HG03060 (cell line): ENCODE results near the gene RTN4R.
A peak's percentile ranks its signal among the peaks of the same experiment; 100 is the strongest.

Source experiments
- ATAC-seq: cut with Tn5 transposase; IDR thresholded peaks from one replicate; pipeline ENCODE4 v1.9.1; 2021; ENCODE audit warnings: low read depth, moderate number of reproducible peaks; ENCODE audit not compliant: unreplicated experiment

RTN4R gene

DNA sequence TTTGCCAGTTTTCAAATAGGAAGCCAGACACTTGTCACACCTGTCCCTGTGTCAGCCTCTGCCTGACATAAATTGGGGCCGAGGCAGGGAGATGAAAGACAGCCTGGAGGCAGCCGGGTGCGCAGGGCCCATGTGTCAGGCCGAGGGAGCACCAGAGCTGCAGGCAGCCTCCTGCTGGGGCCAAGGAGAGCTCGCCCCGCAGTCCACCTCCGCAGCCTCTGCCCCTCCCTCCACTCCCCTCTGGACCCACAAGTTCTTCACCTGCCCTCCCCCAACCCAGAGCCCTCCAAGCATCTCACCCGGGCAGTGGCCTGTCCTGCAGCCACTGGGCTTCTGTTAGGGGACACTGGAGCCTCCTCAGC, 8.8 kb downstream of the RTN4R start:
- no peak for ATAC-seq

DNA sequence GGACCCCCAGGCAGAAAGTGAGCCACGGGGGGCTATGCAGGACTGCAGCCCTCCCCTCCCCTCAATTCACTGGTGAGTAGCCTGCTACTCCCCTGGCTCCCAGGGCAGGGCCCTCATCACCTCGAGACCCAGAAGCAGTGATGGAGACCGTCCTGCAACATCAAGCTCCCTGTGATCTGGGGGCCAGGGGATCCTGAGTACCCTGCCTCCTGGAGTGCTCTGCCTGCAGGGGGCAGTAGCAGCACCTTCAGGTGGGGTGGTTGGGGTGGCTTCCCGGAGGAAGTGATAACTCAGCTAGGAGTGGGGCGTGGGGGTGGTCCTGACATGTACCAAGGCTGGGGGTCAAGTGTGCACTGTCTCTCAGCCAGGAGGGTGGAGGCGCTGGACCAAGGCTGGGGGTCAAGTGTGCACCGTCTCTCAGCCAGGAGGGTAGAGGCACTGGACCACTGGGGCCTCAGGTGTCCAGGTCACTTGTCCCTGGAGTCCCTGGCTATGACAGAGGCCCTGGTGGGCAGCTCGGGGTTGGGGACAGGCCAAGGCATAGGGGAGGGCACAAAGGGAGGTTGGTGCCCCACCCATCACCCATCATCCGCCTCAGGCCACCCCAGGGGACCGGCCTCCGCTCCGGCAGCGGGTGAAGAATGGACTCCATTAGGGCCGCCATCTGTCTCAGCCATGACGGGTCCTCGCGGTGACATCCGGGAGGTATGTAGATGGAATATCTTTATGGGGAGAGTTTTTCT, 9.4 kb downstream of the RTN4R start:
- ATAC-seq, result no peak

DNA sequence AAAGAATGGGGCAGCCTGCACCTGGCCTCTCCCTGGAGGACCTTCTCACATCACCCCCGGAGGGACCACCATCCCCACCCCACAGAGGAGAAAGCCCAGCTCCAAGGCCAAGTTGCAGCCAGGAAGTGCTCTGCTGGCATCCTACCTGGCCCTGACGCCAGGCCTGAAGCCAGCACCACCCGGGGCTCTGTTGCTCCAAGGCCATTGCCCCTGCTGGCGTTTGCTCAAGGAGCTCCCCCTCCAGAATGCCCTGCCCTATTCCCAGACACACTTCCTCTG, 10.2 kb downstream of the RTN4R start:
- ATAC-seq, result no peak

DNA sequence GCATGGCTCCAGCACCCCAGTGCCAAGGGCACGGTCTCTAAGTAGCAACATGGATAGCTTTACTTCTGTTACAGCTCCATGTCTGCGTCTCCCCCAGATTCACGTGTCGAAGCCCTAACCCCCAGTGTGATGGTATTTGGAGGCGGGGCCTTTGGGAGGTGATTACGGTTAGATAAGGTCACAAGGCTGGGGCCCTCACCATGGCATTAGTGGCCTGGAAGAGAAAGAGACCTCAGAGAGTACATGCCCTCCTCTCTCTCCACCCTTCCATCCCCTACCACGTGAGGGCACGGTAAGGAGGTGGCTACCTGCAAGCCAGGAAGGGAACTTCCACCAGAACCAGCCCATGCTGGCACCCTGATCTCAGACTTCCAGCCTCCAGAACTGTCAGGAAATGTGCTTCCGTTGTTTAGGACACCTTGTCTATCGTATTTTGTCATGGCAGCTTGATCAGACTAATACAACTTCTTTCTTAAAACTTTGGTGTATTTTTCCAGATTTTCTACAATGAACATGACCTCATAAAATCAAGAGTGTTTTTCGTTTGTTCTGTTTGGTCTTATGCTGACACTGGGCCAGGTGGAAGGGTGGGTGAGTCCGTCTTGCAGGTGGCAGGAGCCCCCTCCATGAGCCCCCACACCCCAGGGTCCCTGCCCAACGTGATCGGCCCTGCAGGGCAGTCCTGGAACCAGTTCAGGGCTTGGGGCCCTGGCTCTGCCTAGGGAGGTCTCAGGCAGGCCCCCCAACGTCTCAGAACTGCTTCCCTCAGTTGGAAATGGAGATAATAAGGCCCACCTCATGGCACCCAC, 10.7 kb downstream of the RTN4R start:
- ATAC-seq, result no peak

DNA sequence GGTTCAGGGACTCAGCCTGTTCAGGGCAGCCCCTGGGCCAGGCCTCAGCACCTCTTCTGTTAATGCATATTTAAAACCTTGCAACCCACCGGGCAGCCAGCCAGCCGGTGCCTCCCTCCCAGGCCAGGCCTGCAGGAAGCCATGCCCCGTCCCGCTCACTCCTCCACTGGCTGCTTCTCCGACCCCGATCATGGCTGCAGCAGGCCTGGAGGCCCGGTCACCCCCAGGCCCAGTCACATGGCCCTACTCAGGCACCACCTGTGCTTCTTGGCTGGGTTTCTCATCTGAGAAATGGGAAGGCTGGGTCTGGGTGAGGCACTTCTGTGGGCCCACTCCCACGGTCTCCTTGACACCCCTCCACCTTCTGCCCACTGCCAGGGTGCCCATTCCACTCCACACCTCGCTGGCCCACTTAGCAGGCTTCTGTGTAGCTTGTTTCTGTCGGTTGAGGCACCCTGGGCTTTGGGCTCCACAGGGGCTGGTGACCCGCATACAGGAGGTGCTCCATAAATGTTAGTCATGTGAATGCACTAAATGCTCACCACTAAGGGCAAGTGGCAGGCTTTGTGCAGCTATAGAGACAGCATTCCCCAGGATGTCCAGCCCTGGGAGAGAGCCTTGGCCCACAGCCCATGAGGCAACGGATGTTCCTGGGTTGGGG, 11.4 kb downstream of the RTN4R start:
- ATAC-seq, result no peak

DNA sequence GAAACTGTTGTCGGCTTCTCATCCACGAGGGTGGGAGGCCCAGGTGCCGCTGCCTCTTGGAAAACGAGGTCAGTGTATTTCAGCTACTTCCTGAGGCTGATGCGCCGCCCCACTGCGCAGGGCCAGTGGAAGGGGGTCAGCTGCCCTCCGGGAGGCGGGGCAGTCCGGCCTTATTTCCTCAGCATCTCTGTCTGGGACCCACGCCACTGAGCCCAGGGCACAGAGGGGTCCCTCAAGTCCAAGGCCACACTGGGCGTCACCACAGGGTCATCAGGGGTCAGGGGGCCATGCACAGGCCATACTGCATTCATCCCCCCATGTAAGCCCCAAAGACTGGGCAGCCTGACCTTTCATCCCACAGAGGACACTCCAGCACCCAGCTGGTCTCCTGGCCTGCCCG, 12.1 kb downstream of the RTN4R start:
- ATAC-seq, result no peak

DNA sequence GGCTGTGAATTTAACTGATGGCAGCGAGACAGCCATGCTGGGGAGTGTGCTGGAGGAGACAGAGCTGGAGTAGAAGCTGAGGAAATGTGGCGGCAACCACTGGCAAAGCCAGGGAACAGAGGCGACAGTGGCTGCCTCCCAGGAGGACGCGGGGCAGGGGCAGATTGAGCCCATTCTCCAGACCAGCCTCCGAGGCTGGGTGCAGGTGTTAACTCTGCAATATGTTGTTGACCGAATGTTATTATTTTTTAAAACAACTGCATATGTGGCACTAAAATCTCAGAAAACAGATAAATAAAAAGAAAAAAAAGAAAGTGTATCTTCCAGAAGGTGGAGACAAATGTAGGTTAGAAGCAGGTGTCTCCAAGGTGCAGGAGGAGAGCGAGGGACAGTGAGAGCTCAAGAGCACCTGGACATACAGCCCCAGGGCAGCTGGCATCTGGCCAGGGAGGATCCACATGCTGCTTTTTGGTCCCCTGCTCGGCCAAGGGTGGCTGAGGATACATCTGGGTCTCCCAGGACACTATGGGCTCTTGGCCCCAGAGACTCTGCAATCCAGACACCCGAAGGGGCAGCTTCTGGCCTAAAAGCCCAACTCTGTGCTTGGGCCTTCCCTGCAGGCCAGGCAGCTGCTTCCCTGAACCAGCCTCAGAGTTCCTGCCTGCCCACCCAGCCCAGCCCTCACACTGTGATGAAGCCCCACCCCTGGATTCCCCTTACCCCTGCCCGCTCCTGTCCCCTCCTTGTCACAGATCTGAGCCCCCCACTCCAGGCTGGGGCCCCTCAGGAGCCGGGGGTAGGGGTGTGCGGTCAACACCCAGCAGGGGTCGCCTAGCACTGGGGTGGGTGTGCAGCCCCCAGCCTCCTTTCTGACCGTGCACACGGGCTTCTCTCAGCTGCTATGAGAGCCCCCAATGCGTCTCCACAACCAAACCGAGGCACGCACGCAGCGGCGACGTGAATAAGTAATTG, 12.9 kb downstream of the RTN4R start:
- ATAC-seq, result no peak

DNA sequence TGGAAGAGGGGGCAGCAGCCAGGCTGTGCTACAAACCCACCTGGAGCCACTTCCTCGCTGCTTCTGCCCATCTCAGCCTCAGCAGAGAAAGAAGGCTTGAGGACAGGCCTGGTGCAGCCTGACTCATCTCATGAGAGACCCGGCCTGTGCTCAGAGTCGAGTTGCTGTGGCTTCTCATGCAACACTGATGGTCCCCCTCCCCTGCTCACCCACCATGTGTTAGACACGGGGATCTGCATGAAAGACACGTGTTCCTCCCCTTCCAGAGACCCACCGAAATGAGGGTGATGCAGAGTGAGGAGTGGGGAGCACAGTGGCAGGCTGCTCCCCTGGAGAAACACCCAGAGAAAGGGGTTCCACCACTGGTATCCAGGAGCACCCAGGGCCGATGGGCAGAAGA, 15.0 kb downstream of the RTN4R start:
- ATAC-seq, result no peak

DNA sequence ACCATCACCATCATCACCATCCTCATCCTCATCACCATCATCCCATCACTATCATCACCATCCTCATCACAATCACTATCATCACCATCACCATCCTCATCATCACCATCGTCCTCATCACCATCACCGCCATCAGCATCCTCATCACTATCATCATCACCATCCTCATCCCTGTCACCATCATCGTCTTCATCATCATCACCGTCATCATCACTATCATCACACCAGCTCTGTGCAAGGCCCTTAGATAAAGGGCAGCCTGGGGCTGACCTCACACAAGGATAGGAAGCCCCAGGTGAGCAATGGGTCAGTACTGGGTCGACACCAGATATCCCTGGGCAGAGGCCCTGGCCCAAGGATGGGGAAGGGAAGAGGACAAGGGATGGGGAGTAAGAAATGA, 16.1 kb downstream of the RTN4R start:
- no peak for ATAC-seq

DNA sequence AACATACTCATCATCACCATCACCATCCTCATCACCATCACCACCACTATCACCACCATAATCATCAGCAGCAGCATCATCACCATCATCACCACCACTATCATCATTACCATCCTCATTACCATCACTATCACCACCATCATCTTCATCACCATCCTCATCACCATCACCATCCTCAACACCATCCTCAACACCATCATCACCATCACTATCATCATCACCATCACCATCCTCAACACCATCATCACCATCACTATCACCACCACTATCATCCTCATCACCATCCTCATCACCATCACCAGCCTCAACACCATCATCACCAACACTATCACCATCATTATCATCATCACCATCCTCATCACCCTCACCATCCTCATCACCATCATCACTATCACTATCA, 16.6 kb downstream of the RTN4R start:
- no peak for ATAC-seq

DNA sequence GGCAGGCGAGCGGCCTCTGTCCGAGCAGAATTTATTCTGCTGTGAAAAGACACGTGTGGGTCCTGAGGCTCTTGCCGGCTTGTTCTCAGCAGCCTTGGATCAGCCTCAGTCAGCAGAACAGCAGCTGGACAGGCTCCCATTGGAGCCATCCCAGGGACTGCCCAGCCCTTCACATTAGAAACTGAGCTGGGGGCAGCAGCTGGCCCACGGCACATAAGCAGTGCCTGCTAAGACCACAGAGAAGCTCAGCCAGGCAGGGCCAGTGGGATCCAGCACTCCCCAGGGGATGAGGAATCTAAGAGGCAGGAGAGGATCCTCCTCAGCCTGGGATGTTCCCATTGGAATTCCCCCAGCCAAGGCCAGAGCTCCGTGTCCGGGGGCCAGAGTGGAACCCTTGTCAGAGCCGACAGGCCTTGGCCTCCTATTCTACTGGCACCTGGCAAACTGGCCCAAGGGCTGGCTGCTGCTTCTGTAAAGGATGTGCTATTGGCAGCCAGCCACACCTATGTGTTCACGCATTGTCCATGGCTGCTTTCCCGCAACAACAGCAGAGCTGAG, 18.2 kb downstream of the RTN4R start:
- no peak for ATAC-seq

DNA sequence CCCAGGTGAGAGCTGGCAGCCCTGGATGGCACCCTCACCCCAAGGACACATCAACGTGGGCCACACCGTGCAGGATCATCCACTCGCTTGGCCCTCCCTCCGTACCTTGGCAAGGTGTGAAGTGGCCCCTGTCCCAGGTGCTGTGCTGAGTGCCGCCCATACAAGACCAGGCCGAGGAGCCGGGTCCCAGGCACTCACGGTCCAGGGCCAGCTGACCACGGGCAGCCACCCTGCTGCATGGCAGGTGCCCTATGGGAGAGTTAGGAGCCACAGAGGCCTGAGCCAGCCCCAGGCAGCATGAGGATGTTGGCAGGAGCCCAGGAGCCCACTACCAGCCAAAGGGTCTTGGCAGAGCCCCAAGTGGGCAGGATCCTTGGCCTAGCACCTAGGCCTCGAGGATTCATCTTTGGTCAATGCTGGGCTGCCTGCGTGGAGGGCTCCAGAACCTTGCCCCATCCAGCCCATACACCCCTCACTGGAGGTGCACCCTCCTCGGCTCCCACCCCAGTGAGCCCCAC, 19.6 kb downstream of the RTN4R start:
- ATAC-seq, result no peak

DNA sequence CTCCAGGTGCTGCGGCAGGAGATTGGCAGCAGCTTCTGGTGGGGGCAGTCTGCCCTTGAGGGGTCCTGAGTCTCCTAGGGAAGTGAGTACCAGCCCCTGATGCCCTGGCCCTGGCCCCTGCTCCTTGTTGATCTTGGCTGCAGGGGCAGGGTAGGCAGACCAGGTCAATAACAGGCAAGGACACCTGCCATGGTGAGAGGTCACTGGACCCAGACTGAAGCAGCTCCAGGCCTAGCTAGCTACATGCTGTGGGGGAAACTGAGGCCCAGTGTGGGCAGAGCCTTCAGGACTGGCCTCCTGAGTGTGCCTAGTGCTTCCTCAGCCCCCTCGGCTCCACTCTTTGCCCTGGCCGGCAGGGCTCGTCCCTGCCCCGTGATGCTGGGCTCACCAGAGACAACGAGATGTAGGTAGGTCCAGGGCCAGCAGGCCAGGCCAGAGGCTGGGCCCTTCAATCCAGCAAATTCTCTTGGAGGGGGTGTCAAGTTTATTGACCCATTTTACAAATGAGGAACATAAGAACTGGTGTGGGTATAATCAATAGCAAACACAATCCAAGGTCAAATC, 20.4 kb downstream of the RTN4R start:
- no peak for ATAC-seq

DNA sequence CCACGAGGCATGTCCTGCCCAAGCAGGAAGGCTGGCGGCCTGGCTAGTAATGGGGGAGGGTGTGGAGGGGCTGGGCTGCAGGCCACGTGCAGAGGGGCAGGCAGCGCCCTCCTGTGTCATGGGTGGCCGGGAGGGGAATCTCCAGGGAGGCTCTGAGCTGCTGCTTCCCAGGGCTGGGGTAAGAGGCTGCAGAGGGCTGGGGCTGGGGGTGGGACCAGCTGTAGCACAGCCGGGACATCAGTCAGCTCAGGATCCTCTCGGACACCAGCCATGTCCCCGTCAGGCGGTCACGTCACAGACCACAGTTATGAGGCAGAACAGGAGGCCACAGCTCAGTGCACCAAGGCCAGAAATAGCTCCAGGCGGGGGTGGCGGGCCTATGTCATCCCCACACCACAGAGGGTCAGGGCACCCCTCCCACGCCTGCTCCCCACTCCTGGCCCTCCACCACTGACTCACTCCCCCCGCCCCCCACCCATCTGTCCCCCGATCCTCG, 21.1 kb downstream of the RTN4R start:
- ATAC-seq, result peak; percentile 40

DNA sequence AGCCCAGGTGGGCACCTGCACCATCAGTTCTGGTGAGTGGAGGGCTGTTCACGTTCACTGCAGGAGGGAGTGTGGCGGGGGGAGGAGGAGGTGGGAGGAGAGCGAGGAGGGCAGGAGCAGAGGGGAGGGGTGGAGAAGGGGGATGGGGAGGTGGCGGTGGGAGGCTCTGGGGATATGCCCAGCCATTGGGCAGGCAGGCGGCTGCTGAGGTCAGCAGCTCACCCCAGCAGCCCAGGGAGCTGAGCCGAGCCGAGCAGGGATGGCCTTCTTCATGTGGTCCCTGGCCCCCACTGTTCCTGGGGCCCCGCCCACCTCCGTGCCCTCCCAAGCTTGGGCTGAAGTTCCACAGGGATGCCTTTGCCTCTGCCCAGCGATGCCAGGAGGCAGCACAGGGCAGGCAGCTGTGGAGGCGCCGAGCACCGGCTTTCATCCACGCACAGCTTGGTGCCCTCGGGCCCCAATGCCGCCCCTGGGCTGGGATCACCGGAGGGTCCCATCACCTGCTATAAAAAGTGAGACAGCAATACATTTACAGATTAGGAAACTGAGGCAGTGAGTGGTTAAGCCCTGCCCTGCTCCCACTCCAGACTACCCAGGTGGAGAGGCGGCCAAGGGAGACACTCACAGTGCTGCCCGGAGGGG, 21.6 kb downstream of the RTN4R start:
- no peak for ATAC-seq

DNA sequence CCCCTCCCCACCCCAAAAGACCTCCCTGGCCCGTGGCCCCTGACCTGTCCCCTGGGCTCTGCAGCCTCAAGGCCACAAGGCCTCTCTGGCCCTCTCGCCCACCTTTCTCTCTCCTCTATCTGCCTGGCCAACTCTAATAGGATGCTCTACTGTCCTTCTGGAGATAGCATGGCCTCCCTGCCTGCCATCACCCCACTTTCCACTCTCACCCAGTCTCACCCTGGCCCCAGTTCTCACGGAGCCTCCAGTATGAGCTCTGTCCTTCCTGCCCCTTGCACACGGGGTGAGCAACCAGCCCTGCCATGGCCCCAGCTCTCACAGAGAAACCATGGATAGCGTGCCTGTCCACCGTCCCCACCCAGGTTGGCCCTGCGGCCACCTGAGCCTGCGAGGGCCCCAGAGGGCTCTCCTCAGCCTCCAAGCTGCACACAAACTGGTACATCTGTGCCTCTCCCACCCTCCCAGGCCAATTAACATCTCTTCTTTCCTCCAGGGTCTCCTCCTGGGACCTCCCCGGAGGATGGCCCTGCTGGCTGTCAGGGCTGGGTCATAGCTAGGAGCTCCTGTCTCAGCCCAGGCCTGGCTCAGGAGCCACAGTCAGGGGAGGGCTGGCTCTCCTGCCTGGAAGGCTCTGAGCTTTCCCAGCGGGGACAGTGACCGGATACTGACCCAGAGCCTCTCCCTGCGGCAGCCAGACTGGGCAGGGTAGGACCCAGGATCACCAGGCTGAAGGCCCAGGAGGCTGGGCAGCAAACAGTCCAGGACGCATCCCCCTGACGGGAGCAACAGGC, 22.3 kb downstream of the RTN4R start:
- ATAC-seq, result no peak

DNA sequence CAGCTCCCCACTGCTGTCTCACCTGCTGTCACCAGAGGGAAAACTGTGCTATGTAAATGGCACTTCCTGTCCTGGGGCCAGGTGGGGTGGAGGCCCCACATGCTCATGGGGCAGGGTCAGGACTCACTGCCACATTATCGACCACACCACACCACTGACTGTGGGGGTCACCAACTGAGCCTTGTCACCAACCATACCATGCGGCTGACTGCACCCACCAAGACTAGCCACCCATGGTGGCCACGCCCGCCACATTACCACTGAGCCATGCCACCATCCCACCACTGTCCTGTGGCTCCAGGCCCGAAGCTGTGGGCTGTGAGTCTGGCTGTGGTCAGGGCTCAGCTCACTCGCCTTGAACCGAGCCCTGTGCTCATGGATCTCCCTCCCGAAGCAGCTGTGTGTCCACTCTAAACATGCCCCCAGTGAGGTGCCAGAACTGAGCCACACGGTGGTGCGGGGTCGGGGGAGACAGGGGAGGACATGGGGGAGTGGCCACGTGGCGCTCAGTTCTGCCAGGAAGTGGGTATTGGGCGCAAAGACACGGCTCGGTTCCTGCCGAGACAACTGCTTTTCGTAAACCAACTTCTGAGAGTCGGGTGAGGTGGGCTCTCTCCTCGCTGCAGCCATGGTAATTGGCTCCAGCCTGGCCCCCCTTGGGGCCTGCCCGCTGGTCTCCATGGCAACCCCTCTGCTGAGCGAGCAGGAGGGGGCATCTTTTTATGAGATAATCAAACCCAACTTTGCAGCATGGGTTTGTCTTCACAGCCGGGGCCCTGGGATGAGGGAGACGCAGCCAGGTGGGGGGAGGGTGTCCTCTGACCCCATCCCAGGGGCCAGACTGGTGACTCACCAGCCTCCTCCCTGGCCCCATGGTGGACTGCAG, 23.2 kb downstream of the RTN4R start:
- ATAC-seq, result no peak
